H9 (cell line): Measurements from ENCODE around the gene NRG3. TPM values are rescaled to one million over a fixed set of nuclear protein-coding genes. Genes with fewer than 3 reads are reported as not detected.
A peak's percentile ranks its signal among the peaks of the same experiment; 100 is the strongest.

Experiments used
- DNase-seq: peaks from one replicate; pipeline ENCODE4 v3.0.0-alpha.2; 2017
- H2AFZ ChIP-seq: one replicate; pipeline ENCODE4 v1.6.1; 2013; ENCODE audit warnings: mild to moderate bottlenecking, low read length, control low read depth, moderate library complexity
- H2AK5ac ChIP-seq: 2 replicates; pipeline ENCODE4 v1.6.1; 2013; ENCODE audit warnings: low read length, control low read depth, mixed read lengths; ENCODE audit not compliant: insufficient read length
- H2BK120ac ChIP-seq: one replicate; pipeline ENCODE4 v1.6.1; 2013; ENCODE audit warnings: low read depth, mild to moderate bottlenecking, low read length, control low read depth, inconsistent platforms; ENCODE audit not compliant: poor library complexity, severe bottlenecking
- H2BK12ac ChIP-seq: 2 replicates; pipeline ENCODE4 v1.6.1; 2013; ENCODE audit warnings: low read length, control low read depth, mixed read lengths, low read depth; ENCODE audit not compliant: insufficient read length
- H2BK15ac ChIP-seq: 2 replicates; pipeline ENCODE4 v1.6.1; 2013; ENCODE audit warnings: low read depth, low read length, control low read depth
- H2BK20ac ChIP-seq: one replicate; pipeline ENCODE4 v1.6.1; 2013; ENCODE audit warnings: low read depth, mild to moderate bottlenecking, low read length, control low read depth, inconsistent platforms; ENCODE audit not compliant: poor library complexity, severe bottlenecking
- H2BK5ac ChIP-seq: 2 replicates; pipeline ENCODE4 v1.6.1; 2013; ENCODE audit warnings: low read length, control low read depth, mixed read lengths; ENCODE audit not compliant: insufficient read length
- H3K14ac ChIP-seq: 2 replicates; pipeline ENCODE4 v1.6.1; 2013; ENCODE audit warnings: low read length, control low read depth; ENCODE audit not compliant: insufficient read depth
- H3K18ac ChIP-seq: 2 replicates; pipeline ENCODE4 v1.6.1; 2013; ENCODE audit warnings: low read depth, mild to moderate bottlenecking, mixed read lengths, low read length, control low read depth; ENCODE audit not compliant: insufficient read length
- H3K23ac ChIP-seq: 2 replicates; pipeline ENCODE4 v1.6.1; 2013; ENCODE audit warnings: low read length, control low read depth, mixed read lengths, low read depth; ENCODE audit not compliant: insufficient read length
- H3K23me2 ChIP-seq: 2 replicates; pipeline ENCODE4 v1.6.1; 2013; ENCODE audit warnings: low read depth, mild to moderate bottlenecking, mixed read lengths, low read length, control low read depth; ENCODE audit not compliant: insufficient read length, poor library complexity, severe bottlenecking
- H3K27ac ChIP-seq: 2 replicates; pipeline ENCODE4 v1.5.1; 2013; ENCODE audit warnings: low read length, control low read depth, mixed read lengths, low read depth; ENCODE audit not compliant: insufficient read length
- H3K27me3 ChIP-seq: 2 replicates; pipeline ENCODE4 v1.6.1; 2013; ENCODE audit warnings: low read length, control low read depth, inconsistent platforms; ENCODE audit not compliant: insufficient read depth
- H3K4ac ChIP-seq: 2 replicates; pipeline ENCODE4 v1.6.1; 2013; ENCODE audit warnings: low read depth, mild to moderate bottlenecking, control low read depth, inconsistent platforms, low read length, moderate library complexity
- H3K4me1 ChIP-seq: 2 replicates; pipeline ENCODE4 v1.6.1; 2013; ENCODE audit warnings: low read length, control low read depth, inconsistent platforms; ENCODE audit not compliant: insufficient read depth
- H3K4me2 ChIP-seq: 2 replicates; pipeline ENCODE4 v1.6.1; 2013; ENCODE audit warnings: low read length, control low read depth, mixed read lengths; ENCODE audit not compliant: insufficient read length, insufficient read depth
- H3K56ac ChIP-seq: 2 replicates; pipeline ENCODE4 v1.6.1; 2013; ENCODE audit warnings: low read depth, mild to moderate bottlenecking, mixed read lengths, low read length, control low read depth; ENCODE audit not compliant: insufficient read length
- H3K79me1 ChIP-seq: 2 replicates; pipeline ENCODE4 v1.6.1; 2013; ENCODE audit warnings: low read depth, mild to moderate bottlenecking, moderate library complexity, low read length, control low read depth, inconsistent platforms; ENCODE audit not compliant: insufficient read depth, poor library complexity, severe bottlenecking
- H3K79me2 ChIP-seq: 2 replicates; pipeline ENCODE4 v1.6.1; 2013; ENCODE audit warnings: low read length, control low read depth, inconsistent platforms; ENCODE audit not compliant: insufficient read depth
- H3K9ac ChIP-seq: 2 replicates; pipeline ENCODE4 v1.6.1; 2013; ENCODE audit warnings: low read length, control low read depth, mixed read lengths; ENCODE audit not compliant: insufficient read length; ENCODE audit errors: extremely low read depth
- H3K9me3 ChIP-seq: one replicate; pipeline ENCODE4 v1.6.1; 2013; ENCODE audit warnings: low read depth, low read length, inconsistent platforms; ENCODE audit not compliant: control insufficient read depth
- H3T11ph ChIP-seq: one replicate; pipeline ENCODE4 v1.6.1; 2013; ENCODE audit warnings: mild to moderate bottlenecking, low read length, control low read depth, inconsistent platforms
- H4K20me1 ChIP-seq: one replicate; pipeline ENCODE4 v1.6.1; 2013; ENCODE audit not compliant: control insufficient read depth, insufficient read length, insufficient read depth
- H4K5ac ChIP-seq: 2 replicates; pipeline ENCODE4 v1.6.1; 2013; ENCODE audit warnings: low read depth, mild to moderate bottlenecking, mixed read lengths, low read length, control low read depth; ENCODE audit not compliant: insufficient read length
- H4K8ac ChIP-seq: replicated peaks from 2 replicates; pipeline ENCODE4 v1.6.1; 2013; ENCODE audit warnings: low read length, control low read depth, mixed read lengths, low read depth; ENCODE audit not compliant: insufficient read length
- H4K91ac ChIP-seq: 2 replicates; pipeline ENCODE4 v1.6.1; 2013; ENCODE audit warnings: low read depth, mild to moderate bottlenecking, moderate library complexity, mixed read lengths, low read length, control low read depth; ENCODE audit not compliant: insufficient read length
- H3K27ac Mint-ChIP-seq, 3 experiments: 2 replicates in 2 of 3; 3 replicates in 1 of 3; pipeline ENCODE4 v1.8.0; 2020 to 2021; ENCODE audit warnings: mixed read lengths in 3 of 3, mild to moderate bottlenecking in 1 of 3, moderate library complexity in 1 of 3
- H3K27me3 Mint-ChIP-seq: 2 replicates; pipeline ENCODE4 v1.8.0; 2021; ENCODE audit warnings: low read depth, mild to moderate bottlenecking, moderate library complexity, mixed read lengths
- H3K36me3 Mint-ChIP-seq, 3 experiments: 2 replicates in 2 of 3; 3 replicates in 1 of 3; pipeline ENCODE4 v1.8.0; 2020 to 2021; ENCODE audit warnings: low read depth in 3 of 3, mixed read lengths in 3 of 3; ENCODE audit not compliant: insufficient read depth in 1 of 3
- H3K4me1 Mint-ChIP-seq, 2 experiments: 2 replicates each; pipeline ENCODE4 v1.8.0; 2020; ENCODE audit warnings: mixed read lengths in 2 of 2
- H3K4me3 Mint-ChIP-seq, 2 experiments: 2 replicates in 1 of 2; 3 replicates in 1 of 2; pipeline ENCODE4 v1.8.0; 2020 to 2021; ENCODE audit warnings: mild to moderate bottlenecking in 2 of 2, mixed read lengths in 2 of 2, moderate library complexity in 1 of 2
- H3K9me3 Mint-ChIP-seq, 2 experiments: 2 replicates in 1 of 2; 3 replicates in 1 of 2; pipeline ENCODE4 v1.8.0; 2020; ENCODE audit warnings: mild to moderate bottlenecking in 2 of 2, mixed read lengths in 2 of 2, moderate library complexity in 1 of 2
- CTCF ChIP-seq: fragments of 200-600 bp; sonication (generic); conservative IDR thresholded peaks from 3 replicates; pipeline ENCODE4 v1.8.0; 2021; ENCODE audit warnings: antibody characterized with exemption, mild to moderate bottlenecking
- WGBS: extraction: QIAGEN DNeasy Blood & Tissue Kit; methylation state at CpG from one replicate; pipeline ENCODE4 v1.1.7; 2013; ENCODE audit warnings: missing lambda C conversion rate, low lambda C conversion rate, mixed read lengths; ENCODE audit not compliant: insufficient read length; ENCODE audit errors: extremely low coverage; 5-methylcytosine and 5-hydroxymethylcytosine counted together
- total RNA-seq: library from RNA; stranded (reverse); gene quantifications from 2 replicates; pipeline ENCODE4 v1.2.1, GENCODE V29; 2021

The NRG3 gene
- total RNA-seq, 1 experiment from 2014 or later = 1.6 TPM

- Histone ChIP-seq H2AK5ac (no peak overlapping the region), H3K9me3 (no peaks in the 10 kb centered on the region), H4K91ac (no peak overlapping the region), H3K27ac (no peak overlapping the region), H3K27me3 (no peaks in the 10 kb centered on the region), H2AFZ (no peak overlapping the region), H3K18ac (no peak overlapping the region), H2BK15ac (no peak overlapping the region), H3T11ph (no peak overlapping the region), H2BK5ac (no peak overlapping the region), H4K8ac (no peak overlapping the region), H3K23ac (no peak overlapping the region), H2BK12ac (no peak overlapping the region), H3K4me1 (peaks cover 4% of the 10 kb centered on the region; the same call in 1 of the 2 replicates), H3K9ac (no peak overlapping the region), H3K79me1 (peaks cover 2% of the 10 kb centered on the region), H4K5ac (no peak overlapping the region), H2BK120ac (no peak overlapping the region), H3K56ac (no peak overlapping the region), H4K20me1 (no peaks in the 10 kb centered on the region), H3K4me2 (no peak overlapping the region), H3K79me2 (no peaks in the 10 kb centered on the region), H3K4ac (no peak overlapping the region), H3K23me2 (no peaks in the 10 kb centered on the region), H2BK20ac (no peak overlapping the region), H3K14ac (no peak overlapping the region)
- Mint-ChIP-seq H3K9me3 (no peaks in the 10 kb centered on the region; a peak in 2 of 5 replicates), H3K4me3 (no peak overlapping the region), H3K36me3 (no peaks in the 10 kb centered on the region; a peak in 1 of 7 replicates), H3K4me1 (peaks cover 16 to 21% of the 10 kb centered on the region in 2 experiments), H3K27me3 (peaks cover 34% of the 10 kb centered on the region), H3K27ac (no peak overlapping the region)
- DNase-seq = peak; percentile 30
- WGBS = no CpG with 5 or more reads among the region's 2 CpGs
- TF ChIP-seq CTCF = no peak
Observed at GRCh38 chr10:82245157-82245556, 370.2 kb downstream of the NRG3 start.
